Measurements from ENCODE around the gene TBX2.

DNA sequence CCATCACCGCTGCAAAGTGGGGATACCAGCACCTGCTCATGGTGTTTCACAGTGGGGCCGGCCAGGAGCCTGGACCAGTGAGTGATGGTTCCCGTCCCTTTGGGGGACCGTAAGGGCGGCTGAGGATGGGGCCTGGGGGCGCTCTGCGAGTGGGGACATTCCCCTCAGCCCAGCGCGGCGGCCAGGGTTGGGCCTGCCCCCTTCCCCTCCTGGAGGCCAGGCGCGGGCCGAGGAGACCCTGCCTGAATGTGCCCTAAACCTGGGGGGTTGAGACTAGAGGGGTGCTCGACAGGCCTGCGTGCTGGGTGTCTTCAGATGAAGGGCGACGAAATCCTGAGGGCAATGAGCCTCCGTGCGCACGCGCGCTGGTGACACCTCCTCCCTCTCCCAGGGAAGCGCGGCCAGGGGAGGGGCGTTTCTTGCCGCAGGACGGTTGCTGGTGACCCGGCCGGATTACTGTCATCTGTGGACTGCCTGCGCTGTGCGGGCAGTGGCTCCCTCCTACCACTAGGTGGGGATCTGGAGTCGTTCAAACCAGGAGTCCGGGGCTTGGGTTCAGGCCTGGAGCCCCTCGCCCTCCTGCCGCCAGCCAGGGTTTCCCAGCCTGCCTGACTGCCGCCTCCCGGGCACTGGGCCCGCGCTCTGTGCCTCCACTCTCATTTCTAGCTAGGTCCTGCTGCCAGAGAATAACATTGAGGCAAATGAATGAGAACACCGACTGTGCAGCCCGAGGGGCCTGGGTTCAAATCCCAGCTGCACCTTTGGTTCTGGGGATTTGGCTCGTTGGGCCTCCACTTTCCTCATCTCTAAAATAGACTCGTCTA lies 17.1 kb downstream of the TBX2 start:
- TF ChIP-seq, protein P1, sequence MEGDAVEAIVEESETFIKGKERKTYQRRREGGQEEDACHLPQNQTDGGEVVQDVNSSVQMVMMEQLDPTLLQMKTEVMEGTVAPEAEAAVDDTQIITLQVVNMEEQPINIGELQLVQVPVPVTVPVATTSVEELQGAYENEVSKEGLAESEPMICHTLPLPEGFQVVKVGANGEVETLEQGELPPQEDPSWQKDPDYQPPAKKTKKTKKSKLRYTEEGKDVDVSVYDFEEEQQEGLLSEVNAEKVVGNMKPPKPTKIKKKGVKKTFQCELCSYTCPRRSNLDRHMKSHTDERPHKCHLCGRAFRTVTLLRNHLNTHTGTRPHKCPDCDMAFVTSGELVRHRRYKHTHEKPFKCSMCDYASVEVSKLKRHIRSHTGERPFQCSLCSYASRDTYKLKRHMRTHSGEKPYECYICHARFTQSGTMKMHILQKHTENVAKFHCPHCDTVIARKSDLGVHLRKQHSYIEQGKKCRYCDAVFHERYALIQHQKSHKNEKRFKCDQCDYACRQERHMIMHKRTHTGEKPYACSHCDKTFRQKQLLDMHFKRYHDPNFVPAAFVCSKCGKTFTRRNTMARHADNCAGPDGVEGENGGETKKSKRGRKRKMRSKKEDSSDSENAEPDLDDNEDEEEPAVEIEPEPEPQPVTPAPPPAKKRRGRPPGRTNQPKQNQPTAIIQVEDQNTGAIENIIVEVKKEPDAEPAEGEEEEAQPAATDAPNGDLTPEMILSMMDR (conservative IDR thresholded peaks at IDR 0.05 in 1 of 2, IDR thresholded peaks at IDR 0.05 in 1 of 2; ENCODE audit: low read depth in 1 of 2, low read length in 2 of 2), result peak; percentile 90 to 91
- no peak for TF ChIP-seq EZH2 (IDR thresholded peaks at IDR 0.05; ENCODE audit: low read length, missing control alignments)
